CD4-positive, alpha-beta T cell treated with Interleukin-15 for 1 hour (primary cell): Measurements from ENCODE around the gene OVOL3.
"Not testable (repeated sequence)": the region's sequence is repeated elsewhere in the genome, so short reads cannot be mapped to it uniquely, and the experiment has no call there.

Experiments
- DNase-seq: peaks from one replicate; pipeline ENCODE4 v3.0.0-alpha.2; 2020

OVOL3 gene

GRCh38 chr19:36101550-36102327, 9.2 kb upstream of the OVOL3 start:
- no peak for DNase-seq

DNA sequence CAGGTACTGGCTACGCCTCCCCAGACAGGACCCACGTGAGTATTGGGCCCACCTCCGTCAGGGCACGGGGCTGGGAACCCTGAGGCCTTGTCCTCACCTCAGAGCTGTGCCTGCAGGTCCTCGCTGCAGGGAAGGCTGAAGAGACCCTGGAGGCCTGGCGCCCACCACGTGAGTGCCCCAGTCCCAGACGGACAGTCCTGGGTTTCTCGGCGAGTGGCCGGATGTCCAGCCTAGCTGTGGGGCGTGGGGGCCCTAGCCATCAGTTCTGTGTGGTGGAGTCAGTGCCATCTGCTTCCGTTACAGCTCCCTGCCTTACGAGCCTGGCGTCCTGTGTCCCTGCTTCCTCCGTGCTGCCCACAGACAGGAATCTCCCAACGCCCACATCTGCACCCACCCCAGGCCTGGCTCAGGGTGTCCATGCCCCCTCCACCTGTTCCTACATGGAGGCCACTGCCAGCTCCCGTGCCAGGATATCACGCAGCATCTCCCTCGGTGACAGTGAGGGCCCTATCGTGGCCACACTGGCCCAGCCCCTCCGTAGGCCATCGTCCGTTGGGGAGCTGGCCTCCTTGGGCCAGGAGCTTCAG, 7.8 kb upstream of the OVOL3 start:
- DNase-seq: no peak

- no peak for DNase-seq
These were observed 6.9 kb upstream of the OVOL3 start for GRCh38 chr19:36103842-36104552.

GRCh38 chr19:36106441-36106840, 4.5 kb upstream of the OVOL3 start:
- no peak for DNase-seq

DNA sequence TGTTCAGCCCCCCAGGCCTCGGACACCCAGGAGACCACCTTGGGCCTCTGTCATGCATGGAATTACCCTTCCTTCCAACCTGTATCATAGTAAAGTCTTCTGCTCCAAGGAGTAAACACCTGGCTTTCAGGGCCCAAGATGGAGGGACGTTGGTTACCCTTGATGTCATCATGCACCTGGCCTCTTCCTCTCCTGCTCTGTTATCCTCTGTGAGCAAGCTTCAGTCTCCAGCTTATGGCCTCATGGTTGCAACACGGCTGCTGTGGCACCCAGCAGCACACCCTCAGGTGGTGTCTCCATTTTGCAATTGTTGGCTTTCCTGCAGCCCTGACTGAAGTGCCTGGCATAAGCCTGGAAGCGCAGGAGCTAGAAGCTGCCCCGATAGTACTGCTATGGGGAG, 4.0 kb upstream of the OVOL3 start:
- DNase-seq: no peak

DNA sequence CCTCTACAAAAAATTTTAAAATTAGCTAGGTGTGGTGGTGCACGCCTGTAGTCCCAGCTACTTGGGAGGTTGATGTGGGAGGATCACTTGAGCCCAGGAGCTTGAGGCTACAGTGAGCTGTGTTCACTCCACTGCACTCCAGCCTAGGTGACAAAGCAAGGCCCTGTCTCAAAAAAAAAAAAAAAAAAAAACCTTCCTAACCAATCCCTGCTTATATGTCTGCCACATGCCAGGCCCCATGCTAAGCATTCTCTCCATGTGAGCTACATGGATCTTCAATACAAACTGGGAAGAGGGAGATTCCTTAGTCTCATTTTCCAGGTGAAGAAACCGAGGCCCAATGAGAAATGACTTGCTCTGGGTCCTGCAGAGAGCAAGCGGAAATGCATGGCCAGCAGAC, 2.3 kb upstream of the OVOL3 start:
- DNase-seq: no peak

- DNase-seq: no peak
These were observed 227 bp downstream of the OVOL3 start for GRCh38 chr19:36111200-36111539.

DNA sequence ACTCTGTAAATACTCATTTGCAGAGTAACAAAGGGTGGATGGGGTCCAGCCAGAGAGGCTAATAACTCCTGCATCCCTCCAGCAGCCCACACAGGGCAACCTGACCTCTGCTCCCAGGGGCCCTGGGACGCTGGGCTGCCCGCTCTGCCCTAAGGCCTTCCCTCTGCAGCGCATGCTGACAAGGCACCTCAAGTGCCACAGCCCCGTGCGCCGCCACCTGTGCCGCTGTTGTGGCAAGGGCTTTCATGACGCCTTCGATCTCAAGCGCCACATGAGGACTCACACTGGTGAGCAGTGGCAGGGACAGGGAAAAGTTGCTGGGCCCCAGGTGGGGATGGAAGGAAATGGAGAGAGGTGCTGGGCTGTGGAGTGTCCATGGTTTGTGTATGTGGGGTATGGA, 1.7 kb downstream of the OVOL3 start:
- DNase-seq: no peak

GRCh38 chr19:36113425-36113824, 2.5 kb downstream of the OVOL3 start:
- DNase-seq: no peak

DNA sequence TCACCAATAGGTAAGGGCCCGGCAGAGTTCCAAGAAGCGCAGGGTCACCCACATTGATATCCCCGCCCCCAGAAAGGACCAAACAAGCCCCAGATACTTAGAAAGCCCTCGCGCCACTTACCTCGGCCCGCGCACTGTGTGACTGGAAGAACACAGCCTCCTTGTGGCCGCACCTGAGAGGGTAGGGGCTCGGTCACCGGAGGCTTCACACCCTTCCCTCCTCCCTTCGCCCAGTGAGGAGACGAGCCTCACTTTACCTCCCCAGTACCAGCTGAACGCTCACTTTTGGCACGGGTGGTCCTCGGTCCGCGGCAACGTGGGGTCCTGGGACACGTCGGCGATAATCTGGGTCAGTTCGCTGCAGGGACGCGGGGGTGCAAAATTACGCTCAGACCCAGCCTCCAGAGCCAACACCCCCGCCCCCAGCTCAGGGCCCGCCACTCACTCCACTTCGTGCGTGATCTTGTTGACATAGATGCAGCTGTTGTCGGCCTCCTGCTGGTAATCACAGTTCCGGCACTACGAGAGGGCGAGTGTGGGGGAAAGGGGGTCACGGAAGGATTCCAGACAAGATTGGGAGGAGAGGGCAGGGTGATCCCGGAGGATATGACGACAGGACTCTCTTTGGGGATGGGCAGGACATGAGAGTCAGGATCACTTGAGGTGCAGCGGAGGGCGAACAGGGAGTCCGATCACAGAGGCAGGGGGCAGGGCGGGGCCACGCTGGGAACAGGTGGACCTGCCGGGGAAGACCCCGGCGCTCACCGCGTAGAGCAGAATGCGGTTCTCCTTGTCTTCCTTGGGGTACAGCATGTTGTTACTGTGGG, 3.2 kb downstream of the OVOL3 start:
- DNase-seq: no peak

DNA sequence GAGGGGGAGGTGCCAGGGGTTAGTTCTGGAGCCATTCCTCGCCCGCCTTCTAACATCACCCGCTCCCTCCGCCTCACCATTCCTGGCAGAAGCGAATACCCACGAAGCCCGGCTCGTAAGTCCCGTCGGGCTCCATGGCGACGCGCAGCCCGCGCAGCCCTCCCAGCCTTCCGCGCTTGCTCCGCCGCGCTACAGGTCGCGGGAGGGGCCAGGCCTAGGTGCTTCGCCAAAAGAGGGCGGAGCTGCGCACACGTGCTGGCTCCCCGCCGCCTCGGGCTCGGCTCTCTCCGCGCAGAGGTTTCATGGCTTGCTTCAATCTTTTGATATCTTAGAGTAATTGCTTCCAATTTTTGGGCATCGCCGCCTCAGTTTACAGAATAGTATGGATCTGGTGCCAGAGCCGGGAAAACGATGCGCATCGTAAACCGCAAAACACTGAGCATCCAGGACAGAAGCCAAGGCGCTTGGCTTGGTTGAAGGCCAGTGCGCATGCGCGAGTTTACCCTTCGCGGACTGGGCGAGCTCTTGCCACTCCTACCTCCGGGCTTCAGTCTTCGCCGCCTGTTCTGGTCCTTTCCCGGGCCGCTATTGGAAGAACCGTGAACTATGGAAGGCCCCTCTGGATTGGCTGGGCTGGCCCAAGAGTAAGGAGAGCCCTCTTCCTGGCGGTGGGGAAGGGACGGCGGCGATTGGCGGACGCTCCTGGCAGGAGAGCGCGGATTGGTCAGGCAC, 3.9 kb downstream of the OVOL3 start, which contains the start of gene POLR2I:
Gene POLR2I, minus strand, starts transcription at position 155 of the 732 bp plus-strand sequence. Its CDS starts 19 bp downstream, at position 136.
- peak; percentile 100 for DNase-seq

GRCh38 chr19:36115453-36116343, 4.8 kb downstream of the OVOL3 start, which contains the start of gene TBCB:
TBCB (plus strand) TSS chr19:36115468; CDS start chr19:36115561, 93 bp downstream.
- DNase-seq: no peak

- no peak for DNase-seq
These were observed 5.3 kb downstream of the OVOL3 start for GRCh38 chr19:36116344-36116637.

- DNase-seq: no peak
These were observed 9.4 kb downstream of the OVOL3 start for GRCh38 chr19:36120092-36120983.

- no peak for DNase-seq
These were observed 10.0 kb downstream of the OVOL3 start for GRCh38 chr19:36120984-36121358.

GRCh38 chr19:36121486-36122124, 10.7 kb downstream of the OVOL3 start:
- DNase-seq: no peak

GRCh38 chr19:36125557-36125956, 14.6 kb downstream of the OVOL3 start:
- DNase-seq: no peak

DNA sequence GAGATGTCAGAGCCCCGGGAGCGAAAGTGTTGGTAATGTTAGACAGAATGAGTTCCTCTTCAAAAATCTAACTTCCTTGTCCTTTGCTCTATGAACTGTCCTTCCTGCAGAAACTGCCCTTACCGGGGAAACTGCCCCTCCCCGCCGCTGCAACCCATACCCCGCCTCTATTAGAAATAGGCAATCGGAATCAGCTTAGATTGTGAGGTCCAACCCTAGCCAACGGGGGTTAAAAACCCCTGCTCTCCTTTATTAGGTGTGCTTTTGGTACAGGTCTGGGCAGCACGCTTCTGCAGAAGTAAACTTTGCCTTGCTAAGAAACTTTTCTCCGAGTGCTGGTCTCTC, 17.4 kb downstream of the OVOL3 start:
- DNase-seq: no peak

DNA sequence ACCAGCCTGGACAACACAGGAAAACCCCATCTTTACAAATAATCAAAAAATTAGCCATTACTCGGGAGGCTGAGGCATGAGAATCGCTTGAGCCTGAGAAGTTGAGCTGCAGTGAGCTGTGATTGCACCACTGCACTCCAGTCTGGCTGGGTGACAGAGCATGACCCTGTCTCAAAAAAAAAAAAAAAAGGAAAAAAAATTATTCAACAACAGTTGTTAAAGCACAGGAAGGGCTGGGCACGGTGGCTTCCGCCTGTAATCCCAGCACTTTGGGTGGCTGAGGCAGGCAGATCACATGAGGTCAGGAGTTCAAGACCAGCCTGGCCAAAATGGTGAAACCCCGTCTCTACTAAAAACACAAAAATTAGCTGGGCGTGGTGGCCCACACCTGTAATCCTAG, 20.3 kb downstream of the OVOL3 start:
- peak; percentile 67 for DNase-seq

DNA sequence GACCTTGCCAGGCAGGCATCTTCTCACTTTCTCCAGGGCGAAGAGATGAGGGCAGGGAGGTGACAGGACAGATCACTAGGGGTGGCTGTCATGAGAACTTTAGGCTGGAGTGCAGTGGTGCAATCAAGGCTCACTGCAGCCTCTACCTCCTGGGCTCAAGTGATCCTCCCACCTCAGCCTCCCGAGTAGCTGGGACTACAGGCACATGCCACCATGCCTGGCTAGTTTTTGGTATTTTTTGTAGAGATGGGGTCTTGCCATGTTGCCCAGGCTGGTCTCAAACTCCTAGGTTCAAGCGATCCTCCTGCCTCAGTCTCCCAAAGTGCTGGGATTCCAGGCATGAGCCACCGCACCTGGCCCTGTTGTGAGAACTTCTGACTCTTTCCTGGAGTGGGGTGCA, 23.9 kb downstream of the OVOL3 start:
- not testable (repeated sequence) for DNase-seq
